Measurements from ENCODE around the gene NANS. TPM values are rescaled to one million over a fixed set of nuclear protein-coding genes. Genes with fewer than 3 reads are reported as not detected.

Gene NANS
- total RNA-seq, 2 experiments from 2014 or later = 56.9 to 63.7 TPM

DNA sequence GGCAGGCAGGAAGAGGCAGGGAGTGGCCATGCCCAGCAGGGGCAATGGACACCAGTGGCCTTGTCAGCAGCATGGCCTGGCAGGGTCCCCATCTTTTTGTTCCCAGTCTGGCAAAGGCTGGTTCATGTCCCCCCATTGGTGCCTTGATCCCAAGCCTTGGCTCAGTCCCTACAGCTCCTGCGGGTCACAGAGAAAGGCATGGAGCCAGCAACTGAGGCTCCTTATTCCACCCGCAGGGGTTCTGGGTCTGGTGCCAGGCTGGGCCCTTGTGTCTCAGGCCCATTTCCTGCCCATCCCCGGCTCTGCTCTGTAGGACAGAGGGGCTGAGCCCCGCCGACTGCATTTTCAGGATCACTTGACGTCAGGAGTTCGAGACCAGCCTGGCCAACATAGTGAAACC is 48.5 kb downstream of the NANS start:
- Histone ChIP-seq H3K4me3 (ENCODE audit: low read depth, low read length, poor library complexity, severe bottlenecking) (peak overlapping the region; percentile 25), H3K27ac (ENCODE audit: low read depth, low read length, poor library complexity, severe bottlenecking) (peak overlapping the region; percentile 95), H4K20me1 (ENCODE audit: insufficient read depth, low read length) (no peaks in the 10 kb centered on the region), H3K9me3 (ENCODE audit: low read length) (peaks cover 18% of the 10 kb centered on the region; the same call in 1 of the 2 replicates), H3K9me2 (ENCODE audit: insufficient read depth, low read length) (no peaks in the 10 kb centered on the region), H2AFZ (ENCODE audit: low read length) (no peak overlapping the region; the same call in 1 of the 2 replicates), H3K36me3 (ENCODE audit: insufficient read depth, low read length) (peaks cover 39% of the 10 kb centered on the region), H3K4me2 (ENCODE audit: low read length) (peak overlapping the region; percentile 56), H3K79me2 (ENCODE audit: insufficient read depth, low read depth, low read length) (peaks cover 37% of the 10 kb centered on the region; the same call in 1 of the 2 replicates), H3K4me1 (ENCODE audit: insufficient read depth, low read length, poor library complexity, severe bottlenecking) (peaks cover 98% of the 10 kb centered on the region)
- CTCF ChIA-PET (ENCODE audit: unreplicated experiment) = interaction anchor here (0.6 to 1.3 kb wide), 3 partner anchors 13 to 37 kb away, joined by 3 to 5 read pairs (median 4); no protein-coding TSS in a partner anchor
- no peak for DNase-seq (ENCODE audit: low spot score)
- POLR2A ChIA-PET = interaction anchor here (1.3 to 3.7 kb wide), 5 partner anchors 9 to 184 kb away, joined by 3 to 39 read pairs (median 5); partner anchors contain the start of genes TBC1D2 and TRIM14
- BruUV-seq (replicated peaks) = no TSS peak
- intact Hi-C loops (cut with micrococcal nuclease; ENCODE audit: unreplicated experiment) = loop anchor here (2.0 to 5.0 kb wide), 2 partner anchors 14 to 168 kb away; partner anchors contain the start of genes HEMGN and TRIM14
- TF ChIP-seq, protein P1, sequence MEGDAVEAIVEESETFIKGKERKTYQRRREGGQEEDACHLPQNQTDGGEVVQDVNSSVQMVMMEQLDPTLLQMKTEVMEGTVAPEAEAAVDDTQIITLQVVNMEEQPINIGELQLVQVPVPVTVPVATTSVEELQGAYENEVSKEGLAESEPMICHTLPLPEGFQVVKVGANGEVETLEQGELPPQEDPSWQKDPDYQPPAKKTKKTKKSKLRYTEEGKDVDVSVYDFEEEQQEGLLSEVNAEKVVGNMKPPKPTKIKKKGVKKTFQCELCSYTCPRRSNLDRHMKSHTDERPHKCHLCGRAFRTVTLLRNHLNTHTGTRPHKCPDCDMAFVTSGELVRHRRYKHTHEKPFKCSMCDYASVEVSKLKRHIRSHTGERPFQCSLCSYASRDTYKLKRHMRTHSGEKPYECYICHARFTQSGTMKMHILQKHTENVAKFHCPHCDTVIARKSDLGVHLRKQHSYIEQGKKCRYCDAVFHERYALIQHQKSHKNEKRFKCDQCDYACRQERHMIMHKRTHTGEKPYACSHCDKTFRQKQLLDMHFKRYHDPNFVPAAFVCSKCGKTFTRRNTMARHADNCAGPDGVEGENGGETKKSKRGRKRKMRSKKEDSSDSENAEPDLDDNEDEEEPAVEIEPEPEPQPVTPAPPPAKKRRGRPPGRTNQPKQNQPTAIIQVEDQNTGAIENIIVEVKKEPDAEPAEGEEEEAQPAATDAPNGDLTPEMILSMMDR (conservative IDR thresholded peaks at IDR 0.05; ENCODE audit: low read length) = no peak
- no peak for TF ChIP-seq EZH2phosphoT487 (IDR thresholded peaks at IDR 0.05; ENCODE audit: borderline replicate concordance, low read depth, low read length)

DNA sequence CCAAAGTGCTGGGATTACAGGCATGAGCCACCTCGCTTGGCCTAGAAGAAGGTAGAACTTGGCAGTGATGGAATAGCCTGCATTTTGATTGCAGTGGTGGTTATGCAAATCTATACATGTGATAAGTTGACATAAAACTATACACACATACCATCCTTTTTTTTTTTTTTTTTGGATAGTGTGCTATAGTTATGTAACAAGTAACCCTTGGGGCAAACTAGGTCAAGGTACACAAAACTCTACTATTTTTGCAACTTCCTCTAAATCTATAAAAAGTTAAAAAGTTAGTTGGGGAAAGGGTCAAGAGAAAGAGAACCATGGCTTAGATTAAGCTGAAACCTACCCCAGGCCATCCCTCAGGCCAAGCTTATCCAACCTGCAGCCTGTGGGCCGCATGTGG is 51.4 kb downstream of the NANS start:
- intact Hi-C loops (cut with micrococcal nuclease; ENCODE audit: unreplicated experiment) = loop anchor here (5.0 kb wide), 1 partner anchor 171 kb away; the partner anchor contains the start of gene HEMGN
- H3K9me3 ChIP-seq (ENCODE audit: low read length) = peaks cover 18% of the 10 kb centered on the region; the same call in 1 of the 2 replicates
- H3K4me3 ChIP-seq (ENCODE audit: low read depth, low read length, poor library complexity, severe bottlenecking) = peak overlapping the region; percentile 1
- CTCF ChIA-PET (ENCODE audit: unreplicated experiment) = interaction anchor here (1.0 to 2.3 kb wide), 3 partner anchors 11 to 63 kb away, joined by 3 to 9 read pairs (median 5); partner anchors contain the start of gene TRIM14
- H3K36me3 ChIP-seq (ENCODE audit: insufficient read depth, low read length) = peaks cover 47% of the 10 kb centered on the region
- H3K79me2 ChIP-seq (ENCODE audit: insufficient read depth, low read depth, low read length) = peaks cover 29% of the 10 kb centered on the region; the same call in 1 of the 2 replicates
- H3K4me2 ChIP-seq (ENCODE audit: low read length) = peak overlapping the region; percentile 59
- POLR2A ChIA-PET = interaction anchor here (0.7 to 2.5 kb wide), 9 partner anchors 9 to 120 kb away, joined by 3 to 20 read pairs (median 4); partner anchors contain the start of gene TRIM14
- peak; percentile 54 for DNase-seq (ENCODE audit: low spot score)
- peak overlapping the region; percentile 92 for H3K27ac ChIP-seq (ENCODE audit: low read depth, low read length, poor library complexity, severe bottlenecking)
- no peak for TF ChIP-seq EZH2phosphoT487 (IDR thresholded peaks at IDR 0.05; ENCODE audit: borderline replicate concordance, low read depth, low read length)
- TF ChIP-seq, protein P1 (conservative IDR thresholded peaks at IDR 0.05; ENCODE audit: low read length) = no peak
- H4K20me1 ChIP-seq (ENCODE audit: insufficient read depth, low read length) = no peaks in the 10 kb centered on the region
- peak overlapping the region; percentile 29; the same call in 1 of the 2 replicates for H2AFZ ChIP-seq (ENCODE audit: low read length)
- no peaks in the 10 kb centered on the region for H3K9me2 ChIP-seq (ENCODE audit: insufficient read depth, low read length)
- peaks cover 71% of the 10 kb centered on the region for H3K4me1 ChIP-seq (ENCODE audit: insufficient read depth, low read length, poor library complexity, severe bottlenecking)
- no TSS peak for BruUV-seq (replicated peaks)
